Sciatic nerve (tissue), 2 donors: ENCODE data around the gene SLC8A2. TPM values are rescaled to one million over a fixed set of nuclear protein-coding genes. Genes with fewer than 3 reads are reported as not detected.
A peak's percentile ranks its signal among the peaks of the same experiment; 100 is the strongest.

Experiments used
- ATAC-seq: fragments of 200-7000 bp; cut with Tn5 transposase; one replicate; pipeline ENCODE4 v1.9.1; 2020; ENCODE audit warnings: mild to moderate bottlenecking, moderate library complexity
- DNase-seq: peaks from one replicate; pipeline ENCODE4 v3.0.0-alpha.2; 2020; ENCODE audit warnings: low spot score
- intact Hi-C: fragments of 100-400 bp; cut with DNase I; formaldehyde crosslinking; loops from one replicate; pipeline ENCODE4 v1.14.2; 2022
- total RNA-seq: library from RNA; stranded (reverse); fragmentation: NEBNext Ultra II Directional; extraction: Animal tissue kit (Norgen Biotek cat#: 25700); gene quantifications from one replicate; pipeline ENCODE4 v1.2.1, GENCODE V29; 2021
- donor health status: DM: no; HTN: no; CAD: no.
- donor health status: DM: no; HTN: no; CAD: no.

Gene SLC8A2
- total RNA-seq, 1 donor from 2014 or later = not detected

GRCh38 chr19:47469719-47470118 lies 2.0 kb downstream of the SLC8A2 start:
- DNase-seq = no peak
- no peak for ATAC-seq
- intact Hi-C loops = loop anchor here (5.0 kb wide), 1 partner anchor 1878 kb away; no protein-coding TSS in a partner anchor

DNA sequence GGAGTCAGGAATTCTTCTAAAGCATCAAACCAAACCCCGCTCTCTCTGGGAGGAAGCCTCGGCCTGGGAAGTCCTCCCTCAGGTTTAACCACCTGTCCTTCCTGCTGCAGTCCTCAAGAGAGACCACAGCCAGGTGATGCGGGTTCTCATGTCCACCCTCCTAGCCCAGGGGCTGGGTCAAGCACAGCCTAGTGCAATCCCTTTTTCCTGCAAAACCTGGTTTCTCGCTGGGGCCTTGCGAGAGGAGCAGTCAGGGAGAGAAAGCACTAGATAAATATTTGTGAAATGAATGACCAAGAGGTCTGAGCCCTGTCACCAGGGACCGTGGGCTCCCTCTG lies 2.4 kb downstream of the SLC8A2 start:
- no peak for DNase-seq
- intact Hi-C loops = loop anchor here (5.0 kb wide), 1 partner anchor 1878 kb away; no protein-coding TSS in a partner anchor
- no peak for ATAC-seq

GRCh38 chr19:47467914-47468313 lies 3.8 kb downstream of the SLC8A2 start:
- no peak for ATAC-seq
- intact Hi-C loops = loop anchor here (5.0 kb wide), 1 partner anchor 1879 kb away; no protein-coding TSS in a partner anchor

GRCh38 chr19:47465957-47466356 lies 5.7 kb downstream of the SLC8A2 start:
- DNase-seq (no peak), ATAC-seq (no peak)
- intact Hi-C loops = loop anchor here (5.0 kb wide), 1 partner anchor 1881 kb away; no protein-coding TSS in a partner anchor

More at GRCh38 chr19:47467914-47468313, 3.8 kb downstream of the SLC8A2 start:
- no peak for DNase-seq

GRCh38 chr19:47464675-47465419 lies 6.8 kb downstream of the SLC8A2 start:
- DNase-seq (no peak), ATAC-seq (no peak)
- intact Hi-C loops = loop anchor here (5.0 kb wide), 1 partner anchor 1882 kb away; no protein-coding TSS in a partner anchor

GRCh38 chr19:47461876-47462275 lies 9.8 kb downstream of the SLC8A2 start:
- intact Hi-C loops = no loop called here
- DNase-seq (no peak), ATAC-seq (no peak)

- intact Hi-C loops = no loop called here
These were observed 12.2 kb downstream of the SLC8A2 start for GRCh38 chr19:47459477-47459876.

GRCh38 chr19:47458672-47459071 lies 13.0 kb downstream of the SLC8A2 start:
- DNase-seq (no peak), ATAC-seq (no peak)
- intact Hi-C loops = no loop called here

More at GRCh38 chr19:47459477-47459876, 12.2 kb downstream of the SLC8A2 start:
- DNase-seq = no peak
- no peak for ATAC-seq

DNA sequence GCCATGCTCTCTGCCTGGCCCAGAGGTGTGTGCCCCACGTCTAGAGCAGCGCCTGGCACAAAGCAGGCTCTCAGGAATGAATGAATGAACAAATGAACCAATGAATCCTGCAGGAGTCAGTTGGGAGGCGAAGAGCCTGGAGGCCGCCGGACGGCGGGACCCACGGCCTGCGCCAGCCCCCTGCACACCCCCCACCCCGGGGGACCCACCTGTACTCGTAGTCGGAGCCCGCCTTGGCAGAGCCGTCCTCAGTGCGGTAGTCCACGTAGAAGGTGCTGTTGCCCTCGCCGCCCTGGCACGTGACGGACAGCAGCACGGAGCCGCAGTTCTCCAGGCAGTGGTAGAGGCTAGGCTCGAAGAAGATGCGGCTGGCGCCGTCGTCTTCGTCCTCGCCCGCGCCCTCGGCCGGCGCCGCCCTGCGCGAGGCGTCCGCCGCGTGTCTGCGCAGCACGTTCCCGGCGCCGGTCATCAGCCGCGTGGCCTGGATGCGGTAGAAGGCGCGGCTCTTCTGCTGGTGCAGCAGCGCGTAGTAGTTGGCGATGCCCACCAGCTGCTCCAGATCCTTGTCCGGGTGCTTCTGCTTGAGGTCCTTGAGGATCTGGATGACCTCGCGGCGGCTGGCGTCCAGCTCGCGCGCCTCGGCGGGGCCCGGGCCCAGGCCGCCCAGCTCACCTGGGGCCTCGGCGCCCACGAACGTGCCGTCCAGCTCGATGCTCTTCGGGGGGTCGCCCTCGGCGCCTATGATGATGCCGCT lies 14.8 kb downstream of the SLC8A2 start:
- intact Hi-C loops = no loop called here
- ATAC-seq (no peak), DNase-seq (no peak)

DNA sequence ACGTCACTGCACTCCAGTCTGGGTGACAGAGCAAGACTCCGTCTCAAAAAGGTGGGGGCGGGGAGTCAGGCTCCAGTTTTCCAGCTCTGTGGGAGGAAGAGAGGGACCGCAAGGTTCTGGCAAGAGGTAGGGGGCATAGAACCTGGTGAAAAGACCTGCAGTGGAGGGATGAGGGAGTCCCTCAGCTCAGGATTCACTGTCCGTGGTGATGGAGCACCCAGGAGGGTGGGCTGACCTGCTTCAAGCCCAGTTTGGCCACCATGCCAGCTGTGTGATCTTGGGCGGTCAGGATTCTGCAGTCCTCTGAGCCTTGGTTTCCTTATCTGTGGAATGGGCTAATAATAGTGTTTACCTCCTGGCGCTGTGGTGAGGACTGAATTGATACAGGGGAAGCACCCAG lies 21.2 kb downstream of the SLC8A2 start:
- no peak for ATAC-seq
- no peak for DNase-seq
- intact Hi-C loops = no loop called here

DNA sequence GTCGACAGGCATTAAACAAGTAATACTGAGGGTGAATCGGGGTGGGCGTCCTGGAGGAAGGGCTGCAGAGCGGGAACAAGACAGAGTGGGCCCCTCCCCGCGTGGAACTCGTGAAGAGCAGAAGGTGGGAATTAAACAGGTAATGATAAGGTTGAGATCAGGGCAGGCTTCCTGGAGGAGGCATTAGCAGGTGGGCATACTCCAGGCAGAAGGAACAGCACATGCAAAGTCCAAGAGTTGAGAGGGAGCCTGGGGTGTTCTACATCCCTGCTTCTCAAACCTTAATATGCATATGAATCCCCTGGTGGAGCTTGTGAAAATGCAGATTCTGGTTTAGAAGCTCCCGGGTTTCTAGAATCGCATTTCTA lies 23.3 kb downstream of the SLC8A2 start:
- intact Hi-C loops = no loop called here
- ATAC-seq = no peak

DNA sequence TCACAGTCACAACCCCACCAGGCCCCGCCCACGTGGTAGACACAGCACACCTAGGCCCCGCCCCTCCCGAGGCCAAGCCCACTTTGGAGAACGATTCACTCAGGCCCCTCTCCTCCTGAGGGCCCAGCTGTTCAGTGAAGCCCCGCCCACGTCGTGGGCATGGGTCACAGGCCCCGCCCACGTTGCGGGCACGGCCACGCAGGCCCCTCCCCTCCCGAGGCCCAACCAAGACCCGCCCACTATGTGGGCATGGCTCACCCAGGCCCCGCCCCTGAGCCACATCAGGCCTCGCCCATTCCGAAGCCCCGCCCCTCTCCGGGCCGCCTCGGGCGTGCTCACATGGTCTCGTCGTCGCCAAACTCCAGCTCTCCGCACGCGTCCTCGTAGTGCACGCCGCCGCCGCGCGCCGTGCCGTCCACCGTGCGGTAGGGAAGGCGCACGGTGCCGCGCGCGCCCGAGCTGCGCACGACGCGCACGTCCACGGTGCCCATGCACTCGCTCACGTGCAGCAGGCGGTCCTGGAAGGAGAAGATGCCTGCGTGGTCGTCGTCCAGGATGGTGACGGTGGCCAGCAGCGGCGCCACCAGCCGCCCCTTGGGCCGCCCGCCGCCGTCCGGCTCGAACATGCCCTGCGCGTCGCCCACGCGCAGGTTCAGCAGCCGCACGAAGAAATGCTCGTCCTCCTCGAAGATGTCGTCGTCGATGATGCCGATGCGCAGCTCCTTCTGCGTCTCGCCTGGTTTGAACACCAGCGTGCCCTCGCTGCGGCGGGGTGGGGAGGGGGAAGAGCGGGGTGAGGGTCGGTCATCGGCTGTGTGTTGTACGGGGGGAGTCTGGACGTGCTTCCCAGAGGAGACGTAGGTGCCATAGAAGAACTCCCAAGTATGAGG lies 24.0 kb downstream of the SLC8A2 start:
- peak; percentile 55 for ATAC-seq
- intact Hi-C loops = no loop called here

More for the DNA sequence above, 23.3 kb downstream of the SLC8A2 start:
- no peak for DNase-seq

GRCh38 chr19:47446534-47447469 lies 24.9 kb downstream of the SLC8A2 start:
- intact Hi-C loops = no loop called here
- DNase-seq = no peak
- peak; percentile 13 for ATAC-seq

More for the DNA sequence above, 24.0 kb downstream of the SLC8A2 start:
- no peak for DNase-seq

DNA sequence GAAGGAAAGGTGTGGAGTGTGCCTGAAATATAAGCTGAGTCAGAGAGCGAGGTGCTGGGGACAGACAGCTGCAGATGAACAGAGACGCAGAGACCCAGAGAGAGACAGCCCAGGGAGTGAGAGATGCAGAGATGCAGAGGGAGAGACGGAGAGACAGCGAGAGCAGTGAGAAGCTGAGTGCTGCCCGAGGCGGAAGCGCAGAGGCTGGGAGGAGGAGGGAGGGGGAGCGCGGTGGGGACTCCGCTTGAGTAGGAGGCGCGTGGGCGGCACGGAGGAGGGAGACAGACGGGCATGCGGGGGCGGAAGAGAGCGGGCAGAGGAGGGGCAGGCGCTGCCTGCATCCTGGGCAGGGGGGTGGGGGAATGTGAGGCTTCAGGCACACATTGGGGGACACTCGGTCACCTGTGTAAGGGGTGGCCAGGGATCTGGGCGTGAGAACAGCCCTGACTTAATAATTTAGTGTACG lies 25.7 kb downstream of the SLC8A2 start:
- intact Hi-C loops = no loop called here
- DNase-seq (no peak), ATAC-seq (peak; percentile 33)

GRCh38 chr19:47445527-47445926 lies 26.2 kb downstream of the SLC8A2 start:
- intact Hi-C loops = no loop called here
- ATAC-seq = no peak

DNA sequence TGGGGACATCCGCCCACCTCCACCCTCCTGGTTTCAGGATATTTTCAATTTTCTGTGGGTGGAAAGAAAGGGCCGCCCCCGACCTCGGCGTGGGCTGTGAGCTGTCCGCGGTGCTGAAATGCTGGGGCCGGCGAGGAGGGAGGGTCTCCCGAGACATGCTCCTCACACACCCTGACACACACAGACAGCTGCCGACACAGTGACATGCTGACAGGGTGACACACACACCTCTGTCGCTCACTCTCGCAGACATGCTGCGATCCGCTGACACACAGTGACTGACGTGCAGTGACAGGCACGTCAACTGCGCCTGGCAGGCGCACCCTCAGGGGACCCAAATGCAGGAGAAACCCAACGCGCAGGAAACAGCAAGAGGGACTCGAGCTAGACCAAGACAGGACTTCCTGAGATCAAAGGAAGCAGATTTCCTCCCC lies 27.3 kb downstream of the SLC8A2 start:
- intact Hi-C loops = no loop called here
- ATAC-seq = no peak
- no peak for DNase-seq

More at GRCh38 chr19:47445527-47445926, 26.2 kb downstream of the SLC8A2 start:
- no peak for DNase-seq

DNA sequence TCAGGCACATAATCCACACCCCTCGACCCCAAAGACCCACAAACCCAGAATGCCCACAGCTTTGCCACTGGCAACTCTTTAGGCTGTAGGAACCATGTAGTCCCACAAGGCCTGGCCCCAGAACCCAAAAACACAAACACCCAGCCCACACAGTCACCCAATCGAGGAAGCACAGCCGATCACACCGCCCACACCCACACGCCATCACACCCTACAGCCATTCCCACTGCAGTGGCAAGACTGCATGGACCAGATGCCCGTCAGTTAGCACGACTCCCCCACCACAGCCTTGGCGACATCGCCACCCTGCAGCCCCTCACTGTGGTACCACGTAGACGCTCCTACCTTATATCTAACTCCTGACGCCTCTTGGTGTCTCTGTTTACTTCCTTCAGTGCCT lies 28.4 kb downstream of the SLC8A2 start:
- intact Hi-C loops = no loop called here
- no peak for ATAC-seq

GRCh38 chr19:47438793-47439220 lies 32.9 kb downstream of the SLC8A2 start:
- intact Hi-C loops = loop anchor here (5.0 kb wide), 1 partner anchor 258 kb away; no protein-coding TSS in a partner anchor
- no peak for DNase-seq
- no peak for ATAC-seq

More for the DNA sequence above, 28.4 kb downstream of the SLC8A2 start:
- DNase-seq = no peak
